Suprapubic skin (tissue), 4 donors: ENCODE data around the gene ZBTB8A. TPM values are rescaled to one million over a fixed set of nuclear protein-coding genes. Genes with fewer than 3 reads are reported as not detected.

ENCODE experiments used
- DNase-seq, 2 donors: peaks; one replicate each; pipeline ENCODE4 v3.0.0-alpha.2; 2019; ENCODE audit warnings: low spot score in 2 of 2
- H3K27ac ChIP-seq: fragments of 200-600 bp; sonication (generic); one replicate; pipeline ENCODE4 v1.5.1; 2019
- H3K27me3 ChIP-seq: fragments of 200-600 bp; sonication (generic); one replicate; pipeline ENCODE4 v1.5.1; 2019
- H3K36me3 ChIP-seq: fragments of 200-600 bp; sonication (generic); one replicate; pipeline ENCODE4 v1.5.1; 2019
- H3K4me1 ChIP-seq: fragments of 200-600 bp; sonication (generic); one replicate; pipeline ENCODE4 v1.5.1; 2019
- H3K4me3 ChIP-seq: fragments of 200-600 bp; sonication (generic); one replicate; pipeline ENCODE4 v1.5.1; 2019; ENCODE audit warnings: mild to moderate bottlenecking
- H3K9me3 ChIP-seq: fragments of 200-600 bp; sonication (generic); one replicate; pipeline ENCODE4 v1.5.1; 2019
- CTCF ChIP-seq, 2 donors: fragments of 200-600 bp in 1 of 2; fragments of 450-650 bp in 1 of 2; sonication (generic) in 1 of 2; IDR thresholded peaks; one replicate each; pipeline ENCODE4 v1.5.1; 2016 to 2019; ENCODE audit warnings: antibody characterized with exemption in 2 of 2, mild to moderate bottlenecking in 1 of 2, moderate library complexity in 1 of 2
- EP300 ChIP-seq: sonication (generic); formaldehyde crosslinking; IDR thresholded peaks from one replicate; pipeline ENCODE4 v1.6.1; 2017; ENCODE audit warnings: antibody characterized with exemption
- POLR2A ChIP-seq, 2 donors: fragments of 450-650 bp; IDR thresholded peaks; one replicate each; pipeline ENCODE4 v1.6.1; 2017; ENCODE audit warnings: antibody characterized with exemption in 2 of 2, mild to moderate bottlenecking in 2 of 2, moderate library complexity in 2 of 2
- POLR2AphosphoS5 ChIP-seq, 3 donors: sonication (generic); formaldehyde crosslinking; IDR thresholded peaks; one replicate each; pipeline ENCODE4 v1.6.1; 2017; ENCODE audit warnings: antibody characterized with exemption in 3 of 3
- WGBS: methylation state at CpG from one replicate; pipeline ENCODE4 v1.1.5; 2018; 5-methylcytosine and 5-hydroxymethylcytosine counted together
- total RNA-seq, 4 donors: library from RNA; depleted of rRNA; stranded (reverse); fragments of >200 nt; gene quantifications; one replicate each; pipeline ENCODE4 v1.1.0, GENCODE V29; 2016

The ZBTB8A gene
- total RNA-seq, 4 donors from 2014 or later, result 2.3 to 3.4 (median 3.1) TPM

GRCh38 chr1:32507021-32507420, 32.2 kb upstream of the ZBTB8A start:
- H3K27ac ChIP-seq, result no peak overlapping the region
- no peaks in the 10 kb centered on the region for H3K9me3 ChIP-seq
- H3K4me1 ChIP-seq, result peaks cover 13% of the 10 kb centered on the region
- DNase-seq, result no peak
- no peak for TF ChIP-seq POLR2A (IDR thresholded peaks at IDR 0.05)
- no peak for TF ChIP-seq CTCF (IDR thresholded peaks at IDR 0.05)
- no peak for TF ChIP-seq EP300
- no peak for TF ChIP-seq POLR2AphosphoS5 (IDR thresholded peaks at IDR 0.05)
- no peaks in the 10 kb centered on the region for H3K36me3 ChIP-seq
- H3K4me3 ChIP-seq, result no peak overlapping the region
- no peaks in the 10 kb centered on the region for H3K27me3 ChIP-seq
- WGBS, result 52% methylated on average over 4 of the region's 4 CpGs

- Histone ChIP-seq H3K36me3 (no peaks in the 10 kb centered on the region), H3K9me3 (no peaks in the 10 kb centered on the region), H3K27ac (no peak overlapping the region), H3K27me3 (no peaks in the 10 kb centered on the region), H3K4me3 (no peak overlapping the region), H3K4me1 (no peaks in the 10 kb centered on the region)
- DNase-seq, result no peak
- 85% methylated on average over 5 of the region's 5 CpGs for WGBS
- TF ChIP-seq CTCF (IDR thresholded peaks at IDR 0.05) (no peak), EP300 (no peak), POLR2AphosphoS5 (IDR thresholded peaks at IDR 0.05) (no peak), POLR2A (IDR thresholded peaks at IDR 0.05) (no peak)
Measured at GRCh38 chr1:32508761-32509160, 30.5 kb upstream of the ZBTB8A start.

GRCh38 chr1:32509939-32510338, 29.3 kb upstream of the ZBTB8A start:
- H3K4me1 ChIP-seq, result no peaks in the 10 kb centered on the region
- H3K36me3 ChIP-seq, result no peaks in the 10 kb centered on the region
- H3K27ac ChIP-seq, result no peak overlapping the region
- H3K4me3 ChIP-seq, result no peak overlapping the region
- WGBS, result 96% methylated on average over 1 of the region's 1 CpG
- no peaks in the 10 kb centered on the region for H3K27me3 ChIP-seq
- DNase-seq, result no peak
- H3K9me3 ChIP-seq, result no peaks in the 10 kb centered on the region
- TF ChIP-seq POLR2A (IDR thresholded peaks at IDR 0.05) (no peak), EP300 (no peak), CTCF (IDR thresholded peaks at IDR 0.05) (no peak), POLR2AphosphoS5 (IDR thresholded peaks at IDR 0.05) (no peak)

GRCh38 chr1:32516402-32516801, 22.8 kb upstream of the ZBTB8A start:
- DNase-seq, result no peak
- peaks cover 8% of the 10 kb centered on the region for H3K4me1 ChIP-seq
- TF ChIP-seq POLR2AphosphoS5 (IDR thresholded peaks at IDR 0.05) (no peak), POLR2A (IDR thresholded peaks at IDR 0.05) (no peak), CTCF (IDR thresholded peaks at IDR 0.05) (no peak), EP300 (no peak)
- no peak overlapping the region for H3K4me3 ChIP-seq
- 100% methylated on average over 5 of the region's 5 CpGs for WGBS
- no peak overlapping the region for H3K27ac ChIP-seq
- H3K9me3 ChIP-seq, result no peaks in the 10 kb centered on the region
- no peaks in the 10 kb centered on the region for H3K36me3 ChIP-seq
- H3K27me3 ChIP-seq, result no peaks in the 10 kb centered on the region

GRCh38 chr1:32518976-32519375, 20.3 kb upstream of the ZBTB8A start:
- no peak for TF ChIP-seq POLR2AphosphoS5 (IDR thresholded peaks at IDR 0.05)
- TF ChIP-seq CTCF (IDR thresholded peaks at IDR 0.05), result no peak
- TF ChIP-seq EP300, result no peak
- TF ChIP-seq POLR2A (IDR thresholded peaks at IDR 0.05), result no peak
- Histone ChIP-seq H3K27ac (no peak overlapping the region), H3K4me1 (peaks cover 8% of the 10 kb centered on the region), H3K36me3 (no peaks in the 10 kb centered on the region), H3K9me3 (no peaks in the 10 kb centered on the region), H3K27me3 (no peaks in the 10 kb centered on the region), H3K4me3 (no peak overlapping the region)
- no peak for DNase-seq
- 86% methylated on average over 4 of the region's 4 CpGs for WGBS
